ENCODE results near the gene DNAAF5. TPM values are rescaled to one million over a fixed set of nuclear protein-coding genes. Genes with fewer than 3 reads are reported as not detected.
"Not testable (repeated sequence)": the region's sequence is repeated elsewhere in the genome, so short reads cannot be mapped to it uniquely, and the experiment has no call there.

DNAAF5 gene
- polyA plus RNA-seq, 3 donors, result 11.0 to 14.6 (median 11.8) TPM

DNA sequence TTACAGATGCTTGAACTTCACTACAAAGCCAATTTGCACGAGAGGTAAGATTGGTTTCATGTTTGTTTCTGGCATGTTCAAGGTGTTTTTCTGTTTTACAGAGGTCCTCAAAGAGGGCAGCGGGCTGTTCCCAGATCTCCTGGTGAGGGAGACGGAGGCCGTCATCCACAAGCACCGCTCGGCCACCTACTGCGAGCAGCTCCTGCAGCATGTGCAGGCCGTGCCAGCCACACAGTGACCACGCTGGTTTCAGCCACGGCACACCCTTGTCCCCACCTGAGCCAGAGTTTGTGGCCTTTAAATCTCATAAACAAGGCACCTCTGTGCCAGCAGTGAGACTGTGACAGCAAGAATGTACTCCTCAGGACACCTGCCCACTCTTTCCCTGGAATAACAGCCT lies 58.9 kb downstream of the DNAAF5 start:
- 93 to 96% (median 96%) methylated on average over 10 of the region's 10 CpGs for WGBS, 3 donors
- no peak overlapping the region for H3K27ac ChIP-seq (ENCODE audit: low read depth, low read length)

- WGBS, 3 donors, result 58 to 60% (median 60%) methylated on average over 11 of the region's 11 CpGs
- no peak overlapping the region for H3K27ac ChIP-seq (ENCODE audit: low read depth, low read length)
Measured at GRCh38 chr7:786472-787255, 60.2 kb downstream of the DNAAF5 start.

GRCh38 chr7:787332-788240 lies 61.1 kb downstream of the DNAAF5 start:
- no peak overlapping the region for H3K27ac ChIP-seq (ENCODE audit: low read depth, low read length)
- 93 to 95% (median 94%) methylated on average over 27 of the region's 27 CpGs for WGBS, 3 donors

DNA sequence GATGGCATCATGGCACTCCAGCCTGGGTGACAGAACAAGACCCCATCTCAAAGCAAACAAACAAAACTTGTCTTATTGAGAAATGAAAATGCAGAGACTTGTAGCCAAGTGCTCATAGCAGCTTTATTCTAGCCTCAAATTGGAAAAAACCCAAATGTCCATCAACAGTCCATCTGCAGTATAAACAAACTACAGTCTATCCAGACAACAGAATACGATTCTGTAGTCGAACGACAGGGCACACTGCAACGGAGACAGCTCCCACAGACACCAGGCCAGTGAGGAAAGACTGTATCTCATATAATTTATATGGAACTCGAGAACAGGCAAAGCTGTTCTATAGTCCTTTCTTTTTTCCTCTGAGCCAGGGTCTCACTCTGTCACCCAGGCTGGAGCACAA lies 65.0 kb downstream of the DNAAF5 start:
- H3K27ac ChIP-seq (ENCODE audit: low read depth, low read length), result no peak overlapping the region
- 83 to 92% (median 86%) methylated on average over 5 of the region's 5 CpGs for WGBS, 3 donors

DNA sequence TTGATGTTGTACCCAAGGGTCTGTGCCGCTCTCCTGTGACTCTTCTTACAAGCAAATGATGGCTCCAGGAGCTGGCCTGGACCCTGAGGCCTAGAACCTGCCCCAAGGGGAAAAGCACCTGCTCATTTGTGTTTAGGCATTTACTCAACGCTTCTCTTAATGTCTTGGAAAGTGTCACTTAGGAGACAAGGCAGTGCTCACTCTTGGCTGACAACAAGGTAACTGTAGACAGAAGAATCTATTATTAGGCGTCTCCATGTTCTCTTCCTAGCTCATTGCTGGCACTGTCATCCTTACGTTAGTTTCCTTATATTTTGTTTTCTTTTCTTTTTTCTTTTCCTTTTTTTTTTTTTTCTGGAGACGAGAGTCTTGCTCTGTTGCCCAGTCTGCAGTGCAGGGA lies 67.7 kb downstream of the DNAAF5 start:
- H3K27ac ChIP-seq (ENCODE audit: low read depth, low read length), result no peak overlapping the region
- 79 to 94% (median 84%) methylated on average over 5 of the region's 5 CpGs for WGBS, 3 donors

- no peak overlapping the region for H3K27ac ChIP-seq (ENCODE audit: low read depth, low read length)
- 92 to 97% (median 95%) methylated on average over 28 to 31 of the region's 31 CpGs for WGBS, 3 donors
Measured at GRCh38 chr7:794671-795329, 68.3 kb downstream of the DNAAF5 start.

- H3K27ac ChIP-seq (ENCODE audit: low read depth, low read length), result not testable (repeated sequence)
Measured at GRCh38 chr7:796434-797169, 70.1 kb downstream of the DNAAF5 start.

GRCh38 chr7:798921-799470 lies 72.5 kb downstream of the DNAAF5 start:
- H3K27ac ChIP-seq (ENCODE audit: low read depth, low read length), result no peak overlapping the region
- 80 to 95% (median 94%) methylated on average over 12 of the region's 12 CpGs for WGBS, 3 donors

More at GRCh38 chr7:796434-797169, 70.1 kb downstream of the DNAAF5 start:
- 68 to 81% (median 75%) methylated on average over 8 of the region's 10 CpGs for WGBS, 3 donors

DNA sequence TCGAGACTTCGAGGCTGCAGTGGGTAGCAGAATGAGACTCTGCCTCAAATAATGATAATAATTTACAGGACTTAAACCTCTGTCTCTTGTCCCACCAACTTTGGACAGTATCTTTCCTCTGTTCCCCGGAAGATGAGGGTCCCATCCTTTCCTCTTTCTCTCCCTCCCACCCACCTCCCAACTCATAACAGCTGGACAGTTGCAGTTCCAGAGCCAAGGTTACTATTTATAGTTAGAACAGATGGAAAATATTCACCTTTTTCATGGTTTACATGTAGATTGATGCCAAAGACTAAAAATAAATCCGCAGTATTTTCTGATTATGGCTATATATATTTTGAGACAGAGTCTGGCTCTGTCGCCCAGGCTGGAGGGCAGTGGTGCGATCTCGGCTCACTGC lies 74.2 kb downstream of the DNAAF5 start:
- no peak overlapping the region for H3K27ac ChIP-seq (ENCODE audit: low read depth, low read length)
- 81 to 82% (median 82%) methylated on average over 7 of the region's 7 CpGs for WGBS, 3 donors

GRCh38 chr7:801351-801750 lies 74.9 kb downstream of the DNAAF5 start:
- H3K27ac ChIP-seq (ENCODE audit: low read depth, low read length), result not testable (repeated sequence)

GRCh38 chr7:801940-802381 lies 75.5 kb downstream of the DNAAF5 start:
- H3K27ac ChIP-seq (ENCODE audit: low read depth, low read length), result no peak overlapping the region
- 25 to 38% (median 37%) methylated on average over 19 of the region's 19 CpGs for WGBS, 3 donors

More at GRCh38 chr7:801351-801750, 74.9 kb downstream of the DNAAF5 start:
- WGBS, 3 donors, result 68 to 70% (median 69%) methylated on average over 6 of the region's 6 CpGs

GRCh38 chr7:802500-803242 lies 76.2 kb downstream of the DNAAF5 start:
- WGBS, 3 donors, result 78 to 86% (median 79%) methylated on average over 18 of the region's 18 CpGs
- no peak overlapping the region for H3K27ac ChIP-seq (ENCODE audit: low read depth, low read length)

DNA sequence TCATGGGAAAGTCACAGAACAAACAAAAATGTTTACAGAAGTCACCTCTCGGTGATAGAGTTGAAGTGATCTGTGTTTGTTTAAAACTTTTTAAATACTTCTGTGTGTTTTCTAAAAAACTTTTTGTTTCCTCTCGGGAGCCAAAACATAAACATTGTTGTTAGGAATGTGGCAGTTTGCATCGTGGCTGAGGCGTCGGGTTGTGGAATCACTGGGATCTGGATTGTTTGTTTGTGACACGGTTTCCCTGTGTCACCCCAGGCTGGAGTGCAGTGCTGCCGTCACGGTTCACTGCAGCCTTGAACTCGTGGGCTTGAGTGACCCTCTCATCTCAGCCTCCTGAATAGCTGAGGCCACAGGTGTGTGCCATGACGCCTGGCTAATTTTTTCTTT lies 76.7 kb downstream of the DNAAF5 start:
- H3K27ac ChIP-seq (ENCODE audit: low read depth, low read length), result no peak overlapping the region
- 56 to 76% (median 66%) methylated on average over 10 of the region's 10 CpGs for WGBS, 3 donors

- H3K27ac ChIP-seq (ENCODE audit: low read depth, low read length), result not testable (repeated sequence)
- WGBS, 3 donors, result 70 to 92% (median 84%) methylated on average over 4 of the region's 4 CpGs
Measured at GRCh38 chr7:803796-804195, 77.3 kb downstream of the DNAAF5 start.

GRCh38 chr7:805261-805660 lies 78.8 kb downstream of the DNAAF5 start:
- H3K27ac ChIP-seq (ENCODE audit: low read depth, low read length), result no peak overlapping the region
- 32 to 80% (median 32%) methylated on average over 18 of the region's 18 CpGs for WGBS, 3 donors

DNA sequence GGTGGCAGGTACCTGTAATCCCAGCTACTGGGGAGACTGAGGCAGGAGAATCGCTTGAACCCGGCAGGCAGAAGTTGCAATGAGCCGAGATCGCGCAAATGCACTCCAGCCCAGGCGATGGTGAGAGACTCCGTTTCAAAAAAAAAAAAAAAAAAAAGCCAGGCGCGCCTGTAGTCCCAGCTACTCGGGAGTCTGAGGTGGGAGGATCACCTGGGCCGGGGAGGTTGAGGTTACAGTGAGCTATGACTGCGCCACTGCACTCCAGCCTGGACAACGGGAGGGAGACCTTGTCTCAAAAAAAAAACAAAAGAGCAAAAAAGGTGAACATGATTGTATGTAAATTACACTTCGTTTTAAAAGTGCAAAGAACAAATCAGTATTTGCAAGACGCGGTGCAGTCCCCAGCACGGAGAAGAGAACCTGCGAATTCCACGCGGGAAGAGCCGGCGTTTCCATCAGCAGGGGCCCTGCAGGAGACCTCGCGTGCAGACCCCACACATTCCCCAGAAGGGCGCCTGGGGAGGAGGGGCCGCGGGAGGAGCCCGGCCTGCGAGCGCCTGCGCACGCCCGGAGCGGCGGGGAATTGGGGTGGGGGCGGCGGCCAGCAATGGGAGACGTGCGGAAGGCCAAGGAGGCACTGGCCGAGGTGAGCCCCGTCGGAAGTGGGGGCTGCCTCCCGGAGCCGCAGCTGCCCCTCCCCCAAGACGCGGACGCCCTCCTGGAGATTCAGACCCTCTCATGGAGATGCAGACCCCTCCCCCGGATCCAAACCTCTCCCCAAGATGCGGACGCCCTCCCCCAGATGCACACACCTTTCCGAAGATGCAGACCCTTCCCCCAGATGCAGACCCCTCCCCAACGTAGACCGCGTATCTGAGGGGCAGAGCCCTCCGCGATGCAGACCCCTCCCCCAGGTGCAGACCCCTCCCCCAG lies 89.1 kb downstream of the DNAAF5 start:
- H3K27ac ChIP-seq (ENCODE audit: low read depth, low read length), result no peak overlapping the region
- WGBS, 3 donors, result 15 to 25% (median 21%) methylated on average over 56 of the region's 56 CpGs

Data from adipose tissue (tissue), 3 donors.